ENCODE data around the gene TACC2.
"Not testable (repeated sequence)": the region's sequence is repeated elsewhere in the genome, so short reads cannot be mapped to it uniquely, and the experiment has no call there.

TACC2 gene

GRCh38 chr10:122190176-122190943, 201.4 kb downstream of the TACC2 start:
- no peak for DNase-seq (ENCODE audit: low read depth)

DNA sequence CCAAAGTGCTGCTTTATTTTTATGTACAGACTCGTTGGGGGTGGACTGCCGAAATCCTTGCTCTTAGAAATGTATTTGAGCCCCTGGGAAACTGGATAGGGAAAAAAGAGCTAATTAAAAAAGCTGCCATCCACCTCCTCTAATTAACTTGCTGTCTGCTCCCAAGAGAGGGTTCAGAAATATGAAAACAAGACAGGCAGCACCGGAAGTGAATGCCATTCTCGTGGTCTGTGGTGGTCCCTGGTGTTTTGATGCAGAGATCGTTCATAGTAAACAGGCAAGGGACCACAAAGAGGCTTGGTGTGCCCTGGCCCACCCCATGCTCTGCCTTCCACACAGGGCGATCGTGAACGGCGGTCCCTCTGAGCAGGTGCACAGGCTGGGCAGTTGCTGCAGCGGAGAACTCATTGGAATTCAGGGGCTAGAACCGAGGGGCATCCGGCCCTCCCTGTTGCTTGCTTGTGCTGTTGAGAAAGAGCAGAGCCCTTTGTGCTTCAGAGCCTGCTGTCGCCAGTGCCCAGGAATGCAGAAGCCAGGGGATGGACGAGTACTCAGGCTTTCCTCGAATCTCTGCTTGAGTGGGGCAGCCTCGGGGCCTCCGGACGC, 203.1 kb downstream of the TACC2 start:
- no peak for DNase-seq (ENCODE audit: low read depth)

GRCh38 chr10:122194251-122194650, 205.3 kb downstream of the TACC2 start:
- DNase-seq (ENCODE audit: low read depth): no peak

- no peak for DNase-seq (ENCODE audit: low read depth)
These were observed 207.3 kb downstream of the TACC2 start for GRCh38 chr10:122196218-122196617.

- no peak for DNase-seq (ENCODE audit: low read depth)
These were observed 208.8 kb downstream of the TACC2 start for GRCh38 chr10:122197611-122198222.

DNA sequence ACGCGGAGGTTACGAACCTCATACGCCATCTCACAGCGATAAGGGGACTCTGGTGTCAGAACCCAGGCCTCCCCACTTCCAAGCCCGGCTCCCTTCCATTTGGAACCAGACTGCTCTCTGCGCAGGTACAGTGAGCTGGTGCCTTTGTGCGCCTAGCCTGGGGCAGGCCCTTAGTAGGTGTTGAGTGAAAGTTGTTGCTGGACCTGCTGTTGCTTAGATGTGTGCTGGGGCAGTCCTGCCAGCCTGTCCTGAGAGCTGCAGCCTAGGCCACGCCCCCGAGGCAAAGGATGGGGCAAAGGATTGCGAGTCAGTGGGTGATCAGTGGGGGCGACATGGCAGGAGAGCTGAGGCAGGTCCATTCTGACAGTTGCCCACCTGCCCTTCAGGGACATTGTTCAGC, 209.7 kb downstream of the TACC2 start:
- no peak for DNase-seq (ENCODE audit: low read depth)

DNA sequence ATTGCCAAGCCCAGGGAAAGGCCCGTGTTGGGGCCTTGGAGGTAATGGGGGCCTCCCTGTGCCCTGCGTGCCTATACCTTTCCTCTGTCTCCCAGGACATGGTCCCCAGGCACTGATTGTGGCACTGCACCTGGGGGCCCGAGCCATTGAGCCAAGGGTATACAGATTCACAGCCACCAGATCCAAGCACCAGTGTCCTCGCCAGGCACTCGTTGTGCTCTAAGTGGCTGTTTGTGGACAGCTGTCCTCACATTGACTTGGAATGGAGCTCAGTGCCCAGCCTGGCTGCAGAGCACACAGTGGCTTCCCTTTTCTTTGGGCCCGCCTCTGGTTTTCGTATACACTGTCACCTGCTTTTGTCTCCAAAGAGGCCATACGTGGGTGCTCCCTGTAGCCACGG, 210.1 kb downstream of the TACC2 start:
- DNase-seq (ENCODE audit: low read depth): no peak

DNA sequence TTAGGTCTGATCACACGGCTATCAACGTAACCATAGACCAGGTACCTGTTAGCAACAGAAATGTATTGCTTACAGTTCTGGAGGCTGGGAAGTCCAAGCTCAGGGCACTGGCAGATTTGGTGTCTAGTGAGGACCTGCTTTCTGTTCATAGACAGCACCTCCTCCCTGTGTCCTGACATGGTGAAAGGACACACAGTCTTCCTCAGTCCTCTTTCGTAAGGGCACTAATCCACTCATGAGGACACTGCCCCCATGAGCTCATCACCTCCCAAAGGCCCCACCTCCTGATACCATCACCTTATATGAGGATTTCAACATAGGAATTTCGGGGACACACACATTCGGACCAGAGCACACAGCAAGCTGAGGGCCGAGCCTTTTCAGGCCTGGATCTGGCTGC, 210.7 kb downstream of the TACC2 start:
- DNase-seq (ENCODE audit: low read depth): no peak

DNA sequence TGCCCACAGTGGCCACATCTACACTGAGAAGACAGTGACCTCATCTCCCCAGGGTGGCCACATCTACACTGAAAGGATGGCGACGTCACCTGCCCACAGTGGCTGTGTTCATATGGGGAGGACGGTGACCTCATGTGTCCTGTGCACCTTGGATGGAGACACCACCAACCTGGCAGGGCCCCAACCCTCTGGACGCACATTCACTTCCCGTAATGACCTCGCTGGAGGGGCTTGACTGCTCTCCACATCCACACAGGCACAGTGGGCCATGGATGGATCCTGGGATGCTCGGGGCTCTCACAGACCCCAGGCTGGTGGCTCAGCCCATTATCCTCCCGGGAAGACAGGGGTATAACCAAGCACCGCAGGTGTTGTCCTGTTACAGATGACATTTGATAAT, 212.4 kb downstream of the TACC2 start:
- DNase-seq (ENCODE audit: low read depth): no peak

DNA sequence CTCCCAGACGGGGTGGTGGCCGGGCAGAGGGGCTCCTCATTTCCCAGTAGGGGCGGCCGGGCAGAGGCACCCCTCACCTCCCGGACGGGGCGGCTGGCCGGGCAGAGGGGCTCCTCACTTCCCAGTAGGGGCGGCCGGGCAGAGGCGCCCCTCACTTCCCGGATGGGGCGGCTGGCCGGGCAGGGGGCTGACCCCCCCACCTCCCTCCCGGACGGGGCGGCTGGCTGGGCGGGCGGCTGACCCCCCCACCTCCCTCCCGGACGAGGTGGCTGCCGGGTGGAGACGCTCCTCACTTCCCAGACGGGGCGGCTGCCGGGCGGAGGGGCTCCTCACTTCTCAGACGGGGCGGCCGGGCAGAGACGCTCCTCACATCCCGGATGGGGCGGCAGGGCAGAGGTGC, 214.2 kb downstream of the TACC2 start:
- DNase-seq (ENCODE audit: low read depth): not testable (repeated sequence)

DNA sequence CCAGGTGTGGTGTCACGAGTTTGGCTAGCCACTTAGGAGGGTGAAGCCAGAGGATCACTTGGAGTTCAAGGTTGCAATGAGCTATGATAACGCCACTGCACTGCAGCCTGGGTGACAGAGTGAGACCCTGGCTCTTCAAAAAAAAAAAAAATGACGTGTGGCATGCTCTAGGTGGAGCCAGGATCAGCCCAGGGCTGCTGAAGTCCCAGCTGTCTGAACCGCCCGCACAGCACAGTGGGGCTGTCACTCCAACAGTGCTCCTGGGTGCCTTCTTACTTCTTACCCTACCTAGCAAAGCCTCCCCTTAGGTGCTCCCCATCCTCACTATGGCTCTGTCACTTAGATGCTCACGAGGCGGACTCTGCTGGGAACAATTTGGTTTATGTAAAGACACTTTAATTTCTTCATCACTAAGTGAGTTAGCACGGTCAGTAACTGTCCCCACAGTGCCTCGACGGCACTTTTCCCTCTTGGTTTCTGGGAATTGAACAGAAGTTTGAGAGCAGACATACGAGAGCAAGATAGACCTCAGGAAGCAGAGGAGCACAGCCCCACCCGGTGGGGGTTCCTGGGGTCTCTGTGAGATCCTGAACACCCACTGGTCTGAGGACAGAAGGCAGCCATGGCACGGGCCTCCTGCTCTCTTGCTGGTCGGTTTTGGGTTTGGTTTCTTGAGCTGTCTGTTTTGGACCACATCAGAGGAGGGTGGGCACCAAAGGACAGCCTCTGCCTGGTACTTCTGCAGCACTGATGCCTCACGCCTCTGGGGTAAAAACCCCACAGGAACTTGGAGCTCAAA, 215.9 kb downstream of the TACC2 start:
- no peak for DNase-seq (ENCODE audit: low read depth)

DNA sequence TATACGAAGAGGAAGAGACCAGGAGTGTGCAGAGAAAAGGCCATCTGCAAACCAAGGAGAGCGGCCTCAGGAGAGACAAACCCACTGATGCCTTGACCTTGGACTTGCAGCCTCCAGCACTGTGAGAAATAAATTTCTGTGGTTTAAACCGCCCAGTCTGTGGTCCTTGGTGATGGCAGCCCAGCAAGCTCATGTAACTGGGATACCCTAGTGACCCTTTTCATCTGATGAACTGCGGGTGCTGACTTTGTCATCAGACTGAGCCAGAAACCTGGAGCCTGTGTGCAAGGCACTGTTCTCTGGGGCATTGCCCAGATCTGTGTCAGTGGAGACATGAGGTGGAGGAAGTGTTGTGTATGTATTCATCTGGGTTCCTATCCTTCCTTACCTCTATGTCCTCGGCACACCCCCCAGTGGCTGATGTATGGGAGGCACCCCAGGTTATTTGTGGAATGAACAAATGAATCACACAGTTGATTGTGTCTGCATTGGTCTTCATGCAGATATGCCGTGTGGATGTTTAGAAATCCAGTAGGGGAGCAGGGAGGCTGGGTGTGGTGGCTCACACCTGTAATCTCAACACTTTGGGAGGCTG, 217.6 kb downstream of the TACC2 start:
- no peak for DNase-seq (ENCODE audit: low read depth)

GRCh38 chr10:122207163-122207562, 218.2 kb downstream of the TACC2 start:
- DNase-seq (ENCODE audit: low read depth): no peak

DNA sequence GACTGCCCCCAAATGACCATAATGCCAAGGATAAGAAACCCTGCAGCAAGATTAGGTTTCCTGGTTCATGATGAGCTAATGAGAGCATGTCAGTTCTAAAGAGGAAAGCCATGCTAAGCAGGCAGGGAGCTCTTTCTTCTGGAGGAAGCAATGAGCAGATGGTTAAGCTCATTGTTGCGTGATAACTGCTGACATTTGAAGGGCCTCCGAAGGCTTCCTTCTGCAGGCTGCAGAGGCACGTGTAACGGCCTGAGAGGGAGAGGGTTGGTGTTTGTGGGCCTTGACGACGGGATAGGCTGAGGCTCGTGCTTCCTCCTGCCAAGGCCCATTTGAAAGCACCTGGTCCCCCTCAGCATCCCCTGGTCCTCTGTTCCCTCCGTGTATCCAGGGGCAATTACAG, 218.6 kb downstream of the TACC2 start:
- DNase-seq (ENCODE audit: low read depth): no peak

DNA sequence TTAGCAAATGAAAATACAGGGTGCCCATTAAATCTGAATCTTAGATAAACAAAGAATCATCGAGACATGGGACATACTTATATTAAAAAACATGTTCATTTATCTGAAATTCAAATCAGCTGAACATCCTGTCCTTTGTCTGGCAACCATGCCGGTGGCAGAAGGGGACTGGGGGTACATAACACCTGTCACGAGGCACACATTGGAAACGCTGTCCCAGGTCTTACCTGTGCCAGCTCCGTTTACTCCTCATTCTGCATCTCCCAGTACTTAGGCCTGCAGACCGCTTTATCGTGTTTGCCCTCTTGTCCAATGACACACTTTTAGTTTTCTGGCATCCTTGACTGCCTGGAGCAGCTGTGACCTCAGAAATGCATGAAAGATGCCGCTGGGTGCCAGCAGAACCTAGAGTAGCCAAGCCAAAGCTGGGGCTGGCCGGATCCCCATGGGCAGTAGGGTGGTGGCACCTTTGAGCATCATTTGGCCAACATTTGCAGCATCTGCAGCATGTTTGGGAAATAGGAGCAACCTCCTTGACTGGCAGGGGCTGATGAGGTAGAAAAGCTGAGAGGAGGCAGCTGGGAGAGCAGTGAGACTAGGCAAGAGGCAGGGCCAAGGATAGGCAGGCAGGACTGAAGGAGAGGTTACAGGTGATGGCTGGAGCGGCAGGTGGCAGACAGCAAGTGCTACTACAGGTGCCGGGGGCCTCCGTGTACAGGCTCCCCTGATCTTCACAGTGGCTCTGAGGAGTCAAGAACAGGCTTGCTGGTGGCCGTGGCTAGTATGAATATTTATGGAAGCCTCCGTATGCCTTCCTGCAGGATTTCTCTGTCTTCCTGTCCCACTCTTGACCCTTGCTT, 219.8 kb downstream of the TACC2 start:
- no peak for DNase-seq (ENCODE audit: low read depth)

GRCh38 chr10:122210481-122211265, 221.7 kb downstream of the TACC2 start:
- DNase-seq (ENCODE audit: low read depth): no peak

- no peak for DNase-seq (ENCODE audit: low read depth)
These were observed 224.4 kb downstream of the TACC2 start for GRCh38 chr10:122213364-122213763.

DNA sequence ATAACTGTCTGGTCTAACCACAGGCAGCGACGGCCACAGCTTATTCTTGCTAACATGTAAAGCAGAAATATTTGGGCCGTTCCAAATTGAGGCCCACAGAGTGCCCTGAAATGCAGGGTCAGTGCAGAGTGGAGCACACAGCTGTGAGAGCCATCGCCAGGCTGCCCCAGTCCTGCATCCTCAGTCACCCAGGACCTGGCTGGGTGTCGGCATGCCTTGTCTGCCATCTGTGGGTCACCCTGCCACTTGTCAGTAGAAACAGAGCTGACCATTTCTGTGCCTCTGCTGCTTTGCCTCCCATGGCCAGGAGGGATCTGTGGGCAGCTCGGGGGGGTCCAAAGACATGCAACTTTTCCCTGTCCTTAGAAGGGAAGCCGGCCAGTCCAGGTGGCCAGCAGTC, 224.8 kb downstream of the TACC2 start:
- DNase-seq (ENCODE audit: low read depth): no peak

GRCh38 chr10:122216047-122216446, 227.1 kb downstream of the TACC2 start:
- no peak for DNase-seq (ENCODE audit: low read depth)

DNA sequence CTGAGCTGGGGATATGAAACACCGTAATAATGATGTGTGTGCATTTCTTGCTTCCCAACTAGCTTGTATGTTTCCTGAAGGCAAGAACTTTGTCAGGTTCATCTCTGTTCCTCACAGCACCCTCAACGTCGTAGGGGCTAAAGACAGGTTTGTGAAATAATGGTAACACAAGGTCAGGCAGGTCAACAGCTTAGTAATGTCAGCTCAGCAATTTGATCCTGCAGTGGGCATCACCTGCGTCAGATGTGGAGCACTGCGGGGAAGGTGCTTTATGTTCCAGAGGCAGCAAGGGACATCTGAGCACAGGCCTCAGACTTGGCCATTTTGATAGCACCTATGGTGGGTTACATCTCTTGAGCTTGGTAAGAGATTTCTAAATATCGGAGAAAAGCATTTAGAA, 230.4 kb downstream of the TACC2 start:
- DNase-seq (ENCODE audit: low read depth): no peak

DNA sequence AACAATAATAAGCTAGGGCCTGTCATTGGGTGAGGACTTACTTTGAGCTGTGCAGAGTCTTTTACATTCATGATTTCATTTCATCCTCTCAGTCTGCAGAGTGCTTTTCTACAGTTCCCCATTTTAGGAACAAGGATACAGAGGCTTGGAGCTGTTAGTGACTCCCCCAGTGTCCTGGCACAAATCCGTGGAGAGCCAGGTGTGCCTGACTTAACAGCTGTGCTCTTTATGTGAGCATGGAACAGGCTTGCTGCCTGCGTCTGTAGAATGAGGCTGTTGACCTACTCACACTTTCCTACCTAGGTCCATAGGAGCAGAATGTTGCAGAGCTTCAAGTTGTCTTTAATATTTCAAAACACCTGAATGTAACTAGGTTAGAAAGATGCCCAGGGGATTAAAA, 231.8 kb downstream of the TACC2 start:
- DNase-seq (ENCODE audit: low read depth): no peak

Data from non-pigmented ciliary epithelial cell (primary cell).